H1 (cell line): Measurements from ENCODE around the gene PTCHD1. TPM values are rescaled to one million over a fixed set of nuclear protein-coding genes. Genes with fewer than 3 reads are reported as not detected.

ENCODE experiments used
- SIRT6 ChIP-seq: IDR thresholded peaks from one replicate; pipeline ENCODE4 v1.7.1; 2012; ENCODE audit warnings: low read length, inconsistent platforms
- polyA plus RNA-seq, 7 experiments: library from polyadenylated mRNA; depleted of rRNA in 3 of 7; stranded (reverse) in 5 of 7; unstranded in 2 of 7; fragments of >200 nt in 5 of 7; fragments of 200-250 nt in 2 of 7; gene quantifications; 1 replicate in 5 of 7; 2 replicates in 1 of 7; 4 replicates in 1 of 7; pipeline versions ENCODE4 v1.2.1 to v1.2.3, GENCODE V29; 2011 to 2013; ENCODE audit warnings: missing spikeins in 2 of 7, mixed read lengths in 2 of 7
- total RNA-seq: library from RNA; stranded (reverse); fragmentation: NEBNext Ultra II Directional; extraction: Animal tissue kit (Norgen Biotek cat#: 25700); gene quantifications from 2 replicates; pipeline ENCODE4 v1.2.1, GENCODE V29; 2021
- TF ChIP-seq, protein P1 (sequence below), 3 experiments: IDR thresholded peaks; 1 replicate in 2 of 3; 2 replicates in 1 of 3; pipeline versions ENCODE4 v1.5.1 to v1.6.1; 2011; ENCODE audit warnings: low read length in 3 of 3, mild to moderate bottlenecking in 3 of 3, inconsistent platforms in 2 of 3, low read depth in 1 of 3, moderate library complexity in 1 of 3; ENCODE audit not compliant: insufficient read depth in 1 of 3; ENCODE audit errors: control extremely low read depth in 1 of 3
- TF ChIP-seq, protein P2 (sequence below): IDR thresholded peaks from 2 replicates; pipeline ENCODE4 v1.6.1; 2012; ENCODE audit warnings: inconsistent platforms
- TF ChIP-seq, protein P3 (sequence below): fragments of 300-600 bp; sonication (generic); IDR thresholded peaks from 2 replicates; pipeline ENCODE4 v1.7.1; 2012; ENCODE audit warnings: low read length, moderate library complexity, mild to moderate bottlenecking, inconsistent platforms; ENCODE audit not compliant: insufficient replicate concordance

Gene PTCHD1
- total and polyA plus RNA-seq, 2 of the 8 experiments (the other 6 are each of a cell fraction or from before 2014, with no cell fraction given), result 0.53 to 2.4 TPM

DNA sequence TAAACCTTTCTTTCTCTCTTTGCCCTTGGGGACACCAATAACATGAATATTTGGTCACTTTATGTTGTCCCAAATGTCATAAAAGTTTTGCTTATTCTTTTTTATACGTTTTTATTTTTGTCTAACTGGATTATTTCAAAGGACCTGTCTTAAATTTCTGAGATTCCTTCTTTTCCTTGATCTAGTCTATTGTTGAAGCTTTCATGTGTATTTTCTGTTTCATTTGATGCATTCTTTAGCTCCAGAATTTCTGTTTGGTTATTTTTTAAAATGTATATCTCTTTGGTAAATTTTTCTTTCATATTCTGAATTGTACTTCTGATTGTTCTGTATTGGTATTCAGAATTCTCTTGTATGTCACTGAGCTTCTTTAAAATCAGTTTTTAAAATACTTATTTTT is 88.3 kb downstream of the PTCHD1 start (continued):
- TF ChIP-seq, protein P1, sequence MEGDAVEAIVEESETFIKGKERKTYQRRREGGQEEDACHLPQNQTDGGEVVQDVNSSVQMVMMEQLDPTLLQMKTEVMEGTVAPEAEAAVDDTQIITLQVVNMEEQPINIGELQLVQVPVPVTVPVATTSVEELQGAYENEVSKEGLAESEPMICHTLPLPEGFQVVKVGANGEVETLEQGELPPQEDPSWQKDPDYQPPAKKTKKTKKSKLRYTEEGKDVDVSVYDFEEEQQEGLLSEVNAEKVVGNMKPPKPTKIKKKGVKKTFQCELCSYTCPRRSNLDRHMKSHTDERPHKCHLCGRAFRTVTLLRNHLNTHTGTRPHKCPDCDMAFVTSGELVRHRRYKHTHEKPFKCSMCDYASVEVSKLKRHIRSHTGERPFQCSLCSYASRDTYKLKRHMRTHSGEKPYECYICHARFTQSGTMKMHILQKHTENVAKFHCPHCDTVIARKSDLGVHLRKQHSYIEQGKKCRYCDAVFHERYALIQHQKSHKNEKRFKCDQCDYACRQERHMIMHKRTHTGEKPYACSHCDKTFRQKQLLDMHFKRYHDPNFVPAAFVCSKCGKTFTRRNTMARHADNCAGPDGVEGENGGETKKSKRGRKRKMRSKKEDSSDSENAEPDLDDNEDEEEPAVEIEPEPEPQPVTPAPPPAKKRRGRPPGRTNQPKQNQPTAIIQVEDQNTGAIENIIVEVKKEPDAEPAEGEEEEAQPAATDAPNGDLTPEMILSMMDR (IDR thresholded peaks at IDR 0.05; ENCODE audit: control extremely low read depth in 1 of 3, insufficient read depth in 1 of 3, low read depth in 1 of 3, low read length in 3 of 3), result no peak
- TF ChIP-seq, protein P2, sequence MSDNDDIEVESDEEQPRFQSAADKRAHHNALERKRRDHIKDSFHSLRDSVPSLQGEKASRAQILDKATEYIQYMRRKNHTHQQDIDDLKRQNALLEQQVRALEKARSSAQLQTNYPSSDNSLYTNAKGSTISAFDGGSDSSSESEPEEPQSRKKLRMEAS, result no peak
- TF ChIP-seq, protein P3, sequence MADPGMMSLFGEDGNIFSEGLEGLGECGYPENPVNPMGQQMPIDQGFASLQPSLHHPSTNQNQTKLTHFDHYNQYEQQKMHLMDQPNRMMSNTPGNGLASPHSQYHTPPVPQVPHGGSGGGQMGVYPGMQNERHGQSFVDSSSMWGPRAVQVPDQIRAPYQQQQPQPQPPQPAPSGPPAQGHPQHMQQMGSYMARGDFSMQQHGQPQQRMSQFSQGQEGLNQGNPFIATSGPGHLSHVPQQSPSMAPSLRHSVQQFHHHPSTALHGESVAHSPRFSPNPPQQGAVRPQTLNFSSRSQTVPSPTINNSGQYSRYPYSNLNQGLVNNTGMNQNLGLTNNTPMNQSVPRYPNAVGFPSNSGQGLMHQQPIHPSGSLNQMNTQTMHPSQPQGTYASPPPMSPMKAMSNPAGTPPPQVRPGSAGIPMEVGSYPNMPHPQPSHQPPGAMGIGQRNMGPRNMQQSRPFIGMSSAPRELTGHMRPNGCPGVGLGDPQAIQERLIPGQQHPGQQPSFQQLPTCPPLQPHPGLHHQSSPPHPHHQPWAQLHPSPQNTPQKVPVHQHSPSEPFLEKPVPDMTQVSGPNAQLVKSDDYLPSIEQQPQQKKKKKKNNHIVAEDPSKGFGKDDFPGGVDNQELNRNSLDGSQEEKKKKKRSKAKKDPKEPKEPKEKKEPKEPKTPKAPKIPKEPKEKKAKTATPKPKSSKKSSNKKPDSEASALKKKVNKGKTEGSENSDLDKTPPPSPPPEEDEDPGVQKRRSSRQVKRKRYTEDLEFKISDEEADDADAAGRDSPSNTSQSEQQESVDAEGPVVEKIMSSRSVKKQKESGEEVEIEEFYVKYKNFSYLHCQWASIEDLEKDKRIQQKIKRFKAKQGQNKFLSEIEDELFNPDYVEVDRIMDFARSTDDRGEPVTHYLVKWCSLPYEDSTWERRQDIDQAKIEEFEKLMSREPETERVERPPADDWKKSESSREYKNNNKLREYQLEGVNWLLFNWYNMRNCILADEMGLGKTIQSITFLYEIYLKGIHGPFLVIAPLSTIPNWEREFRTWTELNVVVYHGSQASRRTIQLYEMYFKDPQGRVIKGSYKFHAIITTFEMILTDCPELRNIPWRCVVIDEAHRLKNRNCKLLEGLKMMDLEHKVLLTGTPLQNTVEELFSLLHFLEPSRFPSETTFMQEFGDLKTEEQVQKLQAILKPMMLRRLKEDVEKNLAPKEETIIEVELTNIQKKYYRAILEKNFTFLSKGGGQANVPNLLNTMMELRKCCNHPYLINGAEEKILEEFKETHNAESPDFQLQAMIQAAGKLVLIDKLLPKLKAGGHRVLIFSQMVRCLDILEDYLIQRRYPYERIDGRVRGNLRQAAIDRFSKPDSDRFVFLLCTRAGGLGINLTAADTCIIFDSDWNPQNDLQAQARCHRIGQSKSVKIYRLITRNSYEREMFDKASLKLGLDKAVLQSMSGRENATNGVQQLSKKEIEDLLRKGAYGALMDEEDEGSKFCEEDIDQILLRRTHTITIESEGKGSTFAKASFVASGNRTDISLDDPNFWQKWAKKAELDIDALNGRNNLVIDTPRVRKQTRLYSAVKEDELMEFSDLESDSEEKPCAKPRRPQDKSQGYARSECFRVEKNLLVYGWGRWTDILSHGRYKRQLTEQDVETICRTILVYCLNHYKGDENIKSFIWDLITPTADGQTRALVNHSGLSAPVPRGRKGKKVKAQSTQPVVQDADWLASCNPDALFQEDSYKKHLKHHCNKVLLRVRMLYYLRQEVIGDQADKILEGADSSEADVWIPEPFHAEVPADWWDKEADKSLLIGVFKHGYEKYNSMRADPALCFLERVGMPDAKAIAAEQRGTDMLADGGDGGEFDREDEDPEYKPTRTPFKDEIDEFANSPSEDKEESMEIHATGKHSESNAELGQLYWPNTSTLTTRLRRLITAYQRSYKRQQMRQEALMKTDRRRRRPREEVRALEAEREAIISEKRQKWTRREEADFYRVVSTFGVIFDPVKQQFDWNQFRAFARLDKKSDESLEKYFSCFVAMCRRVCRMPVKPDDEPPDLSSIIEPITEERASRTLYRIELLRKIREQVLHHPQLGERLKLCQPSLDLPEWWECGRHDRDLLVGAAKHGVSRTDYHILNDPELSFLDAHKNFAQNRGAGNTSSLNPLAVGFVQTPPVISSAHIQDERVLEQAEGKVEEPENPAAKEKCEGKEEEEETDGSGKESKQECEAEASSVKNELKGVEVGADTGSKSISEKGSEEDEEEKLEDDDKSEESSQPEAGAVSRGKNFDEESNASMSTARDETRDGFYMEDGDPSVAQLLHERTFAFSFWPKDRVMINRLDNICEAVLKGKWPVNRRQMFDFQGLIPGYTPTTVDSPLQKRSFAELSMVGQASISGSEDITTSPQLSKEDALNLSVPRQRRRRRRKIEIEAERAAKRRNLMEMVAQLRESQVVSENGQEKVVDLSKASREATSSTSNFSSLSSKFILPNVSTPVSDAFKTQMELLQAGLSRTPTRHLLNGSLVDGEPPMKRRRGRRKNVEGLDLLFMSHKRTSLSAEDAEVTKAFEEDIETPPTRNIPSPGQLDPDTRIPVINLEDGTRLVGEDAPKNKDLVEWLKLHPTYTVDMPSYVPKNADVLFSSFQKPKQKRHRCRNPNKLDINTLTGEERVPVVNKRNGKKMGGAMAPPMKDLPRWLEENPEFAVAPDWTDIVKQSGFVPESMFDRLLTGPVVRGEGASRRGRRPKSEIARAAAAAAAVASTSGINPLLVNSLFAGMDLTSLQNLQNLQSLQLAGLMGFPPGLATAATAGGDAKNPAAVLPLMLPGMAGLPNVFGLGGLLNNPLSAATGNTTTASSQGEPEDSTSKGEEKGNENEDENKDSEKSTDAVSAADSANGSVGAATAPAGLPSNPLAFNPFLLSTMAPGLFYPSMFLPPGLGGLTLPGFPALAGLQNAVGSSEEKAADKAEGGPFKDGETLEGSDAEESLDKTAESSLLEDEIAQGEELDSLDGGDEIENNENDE, result no peak
- TF ChIP-seq SIRT6, result no peak
- TF ChIP-seq, all 59 proteins: peak for 0
